MCF 10A (cell line): ENCODE results near the gene MKNK2. TPM values are rescaled to one million over a fixed set of nuclear protein-coding genes. Genes with fewer than 3 reads are reported as not detected.
A peak's percentile ranks its signal among the peaks of the same experiment; 100 is the strongest.

Experiments used
- BruUV-seq: library from RNA; stranded (reverse); fragments of 400-500 nt; replicated peaks from 2 replicates; lab custom pipeline; 2021; lab: Mats Ljungman, UMichigan
- CTCF ChIA-PET: fragments of 300-600 bp; sonication (Branson Sonifier 250); formaldehyde crosslinking; extraction: SDS; loops from one replicate; lab custom pipeline; 2021; ENCODE audit warnings: antibody characterized with exemption, inconsistent platforms; lab: Yijun Ruan, JAX
- POLR2A ChIA-PET: fragments of 300-600, 350-650 bp; sonication (Branson Sonifier 250); formaldehyde crosslinking; extraction: SDS; loops from one replicate; lab custom pipeline; 2020; ENCODE audit warnings: antibody characterized with exemption, inconsistent platforms; lab: Yijun Ruan, JAX
- DNase-seq: peaks from one replicate; pipeline ENCODE4 v3.0.0-alpha.2; 2018; ENCODE audit not compliant: unreplicated experiment
- H3K27ac Mint-ChIP-seq: one replicate; pipeline ENCODE4 v1.8.0; 2022; ENCODE audit warnings: mild to moderate bottlenecking, low read depth, mixed read lengths; ENCODE audit not compliant: unreplicated experiment
- H3K27me3 Mint-ChIP-seq: one replicate; pipeline ENCODE4 v1.8.0; 2022; ENCODE audit warnings: mixed read lengths; ENCODE audit not compliant: insufficient read depth, unreplicated experiment
- H3K36me3 Mint-ChIP-seq: one replicate; pipeline ENCODE4 v1.8.0; 2022; ENCODE audit warnings: mild to moderate bottlenecking, moderate library complexity, mixed read lengths; ENCODE audit not compliant: insufficient read depth, unreplicated experiment
- H3K4me1 Mint-ChIP-seq: one replicate; pipeline ENCODE4 v1.8.0; 2022; ENCODE audit warnings: mixed read lengths; ENCODE audit not compliant: insufficient read depth, unreplicated experiment
- H3K4me3 Mint-ChIP-seq: one replicate; pipeline ENCODE4 v1.8.0; 2022; ENCODE audit warnings: mild to moderate bottlenecking, moderate library complexity, mixed read lengths; ENCODE audit not compliant: unreplicated experiment
- H3K9me3 Mint-ChIP-seq: one replicate; pipeline ENCODE4 v1.8.0; 2022; ENCODE audit warnings: mixed read lengths; ENCODE audit not compliant: unreplicated experiment
- CTCF ChIP-seq: fragments of 200-600 bp; IDR thresholded peaks from one replicate; pipeline ENCODE4 v1.8.0; 2022; ENCODE audit warnings: antibody characterized with exemption, mild to moderate bottlenecking; ENCODE audit not compliant: unreplicated experiment
- intact Hi-C: fragments of 100-400 bp; cut with micrococcal nuclease; formaldehyde crosslinking; loops from 2 replicates; pipeline ENCODE4 v1.14.1; 2022
- total RNA-seq: library from RNA; stranded (reverse); gene quantifications from 2 replicates; pipeline ENCODE4 v1.2.3, GENCODE V29; 2022

The MKNK2 gene
- total RNA-seq, 1 experiment from 2014 or later, result 146 TPM

DNA sequence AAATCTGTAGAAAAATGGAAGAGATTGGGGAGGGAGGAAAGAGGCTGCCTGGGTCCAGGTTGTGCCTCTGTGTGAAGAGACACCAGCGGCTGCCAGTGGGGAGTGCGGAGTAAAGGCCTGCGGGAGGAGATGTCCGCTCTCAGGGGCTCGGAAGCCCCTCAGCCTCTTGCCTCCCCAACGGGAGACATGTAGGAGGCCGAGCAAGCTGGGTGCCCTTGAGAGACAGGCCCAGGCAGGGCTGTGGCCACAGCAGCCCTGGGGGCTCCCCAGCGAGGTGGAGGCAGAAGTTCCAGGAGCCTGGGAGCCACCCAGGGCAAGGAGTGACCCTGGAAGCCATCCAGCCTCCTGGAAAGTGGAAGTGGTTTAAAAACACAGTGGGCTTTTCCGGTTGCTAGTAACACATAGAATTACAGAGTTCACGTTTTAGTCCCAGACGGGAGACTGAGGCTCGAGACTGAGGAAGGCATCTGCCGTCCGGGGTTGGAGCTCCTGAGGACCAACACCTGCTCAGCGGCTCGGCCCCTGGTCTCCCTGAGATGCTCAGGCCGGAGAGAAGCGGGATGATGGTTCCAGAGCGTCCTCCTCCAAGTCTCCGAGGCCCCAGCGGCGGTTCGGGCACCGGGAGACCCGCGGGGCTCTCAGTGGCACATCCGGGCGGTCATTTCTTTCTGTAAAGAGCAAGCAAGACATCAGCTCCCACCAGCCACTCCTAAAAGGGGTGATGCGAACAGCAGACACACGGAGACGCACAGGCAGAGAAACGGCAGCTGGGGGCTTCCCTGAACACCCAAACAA is 21.9 kb upstream of the MKNK2 start:
- Mint-ChIP-seq H3K4me1 (no peaks in the 10 kb centered on the region), H3K27ac (no peak overlapping the region), H3K4me3 (no peak overlapping the region), H3K27me3 (no peaks in the 10 kb centered on the region), H3K9me3 (no peaks in the 10 kb centered on the region), H3K36me3 (peaks cover 76% of the 10 kb centered on the region)
- no peak for DNase-seq
- no peak for TF ChIP-seq CTCF
- ChIA-PET CTCF (interaction anchor here (1.0 kb wide), 1 partner anchor 54 kb away, joined by 4 read pairs; no protein-coding TSS in a partner anchor), POLR2A (interaction anchor here (0.6 kb wide), 1 partner anchor 14 kb away, joined by 3 read pairs; no protein-coding TSS in a partner anchor)
- no TSS peak for BruUV-seq
- intact Hi-C loops, result no loop called here

GRCh38 chr19:2070986-2071673 is 20.1 kb upstream of the MKNK2 start:
- POLR2A ChIA-PET, result interaction anchor here (1.0 kb wide), 1 partner anchor 43 kb away, joined by 3 read pairs; no protein-coding TSS in a partner anchor
- BruUV-seq, result TSS peak; percentile 59
- no peak overlapping the region for H3K4me3 Mint-ChIP-seq
- intact Hi-C loops, result no loop called here
- no peak for TF ChIP-seq CTCF
- no peaks in the 10 kb centered on the region for H3K27me3 Mint-ChIP-seq
- H3K36me3 Mint-ChIP-seq, result peaks cover 66% of the 10 kb centered on the region
- CTCF ChIA-PET, result interaction anchor here (0.6 to 1.4 kb wide), 3 partner anchors 40 to 296 kb away, joined by 3 to 12 read pairs (median 3); no protein-coding TSS in a partner anchor
- no peaks in the 10 kb centered on the region for H3K4me1 Mint-ChIP-seq
- DNase-seq, result no peak
- no peak overlapping the region for H3K27ac Mint-ChIP-seq
- no peaks in the 10 kb centered on the region for H3K9me3 Mint-ChIP-seq

DNA sequence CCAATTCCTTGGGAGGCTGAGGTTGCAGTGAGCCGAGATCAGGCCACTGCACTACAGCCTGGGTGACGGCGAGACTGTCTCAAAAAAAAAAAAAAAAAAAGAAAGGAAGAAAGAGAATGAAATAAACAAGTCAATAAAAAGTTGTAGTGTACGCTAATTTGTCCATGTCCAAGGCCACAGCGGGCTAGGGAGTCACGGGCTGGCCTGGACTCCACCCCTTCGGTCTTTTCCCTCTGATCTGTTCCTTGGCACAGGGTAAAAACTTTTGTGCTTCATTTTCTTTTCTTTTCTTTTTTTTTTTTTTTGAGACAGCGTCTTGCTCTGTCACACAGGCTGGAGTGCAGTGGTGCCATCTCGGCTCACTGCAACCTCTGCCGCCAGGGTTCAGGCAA is 19.4 kb upstream of the MKNK2 start:
- H3K27me3 Mint-ChIP-seq, result no peaks in the 10 kb centered on the region
- no peaks in the 10 kb centered on the region for H3K4me1 Mint-ChIP-seq
- no peak for TF ChIP-seq CTCF
- POLR2A ChIA-PET, result interaction anchor here (0.5 to 1.5 kb wide), 9 partner anchors 11 to 142 kb away, joined by 3 to 5 read pairs (median 4); partner anchors contain the start of gene MOB3A
- CTCF ChIA-PET, result interaction anchor here (0.5 to 2.5 kb wide), 19 partner anchors 10 to 296 kb away, joined by 3 to 17 read pairs (median 4); partner anchors contain the start of gene BTBD2
- no TSS peak for BruUV-seq
- no peaks in the 10 kb centered on the region for H3K9me3 Mint-ChIP-seq
- H3K4me3 Mint-ChIP-seq, result no peak overlapping the region
- no peak overlapping the region for H3K27ac Mint-ChIP-seq
- peaks cover 59% of the 10 kb centered on the region for H3K36me3 Mint-ChIP-seq
- intact Hi-C loops, result no loop called here
- DNase-seq, result no peak
